ENCODE measurements around the gene SNX18.

GRCh38 chr5:54525692-54526091, 8.1 kb downstream of the SNX18 start:
- TF ChIP-seq CREB1 (IDR thresholded peaks at IDR 0.05; ENCODE audit: low read depth) (no peak), CEBPB (IDR thresholded peaks at IDR 0.05) (no peak), RAD21 (IDR thresholded peaks at IDR 0.05; ENCODE audit: low read depth) (no peak), EP300 (IDR thresholded peaks at IDR 0.05; ENCODE audit: borderline replicate concordance) (no peak), EGR1 (IDR thresholded peaks at IDR 0.05) (no peak), MAX (IDR thresholded peaks at IDR 0.05) (no peak), NFIC (IDR thresholded peaks at IDR 0.05) (no peak), YY1 (IDR thresholded peaks at IDR 0.05; ENCODE audit: low read depth) (no peak), ZBTB7A (IDR thresholded peaks at IDR 0.05; ENCODE audit: low read depth) (no peak), TCF12 (IDR thresholded peaks at IDR 0.05; ENCODE audit: low read depth) (no peak), TAF1 (IDR thresholded peaks at IDR 0.05; ENCODE audit: low read depth) (no peak), FOXM1 (IDR thresholded peaks at IDR 0.05; ENCODE audit: borderline replicate concordance, low read depth) (no peak)
- TF ChIP-seq, protein P1, sequence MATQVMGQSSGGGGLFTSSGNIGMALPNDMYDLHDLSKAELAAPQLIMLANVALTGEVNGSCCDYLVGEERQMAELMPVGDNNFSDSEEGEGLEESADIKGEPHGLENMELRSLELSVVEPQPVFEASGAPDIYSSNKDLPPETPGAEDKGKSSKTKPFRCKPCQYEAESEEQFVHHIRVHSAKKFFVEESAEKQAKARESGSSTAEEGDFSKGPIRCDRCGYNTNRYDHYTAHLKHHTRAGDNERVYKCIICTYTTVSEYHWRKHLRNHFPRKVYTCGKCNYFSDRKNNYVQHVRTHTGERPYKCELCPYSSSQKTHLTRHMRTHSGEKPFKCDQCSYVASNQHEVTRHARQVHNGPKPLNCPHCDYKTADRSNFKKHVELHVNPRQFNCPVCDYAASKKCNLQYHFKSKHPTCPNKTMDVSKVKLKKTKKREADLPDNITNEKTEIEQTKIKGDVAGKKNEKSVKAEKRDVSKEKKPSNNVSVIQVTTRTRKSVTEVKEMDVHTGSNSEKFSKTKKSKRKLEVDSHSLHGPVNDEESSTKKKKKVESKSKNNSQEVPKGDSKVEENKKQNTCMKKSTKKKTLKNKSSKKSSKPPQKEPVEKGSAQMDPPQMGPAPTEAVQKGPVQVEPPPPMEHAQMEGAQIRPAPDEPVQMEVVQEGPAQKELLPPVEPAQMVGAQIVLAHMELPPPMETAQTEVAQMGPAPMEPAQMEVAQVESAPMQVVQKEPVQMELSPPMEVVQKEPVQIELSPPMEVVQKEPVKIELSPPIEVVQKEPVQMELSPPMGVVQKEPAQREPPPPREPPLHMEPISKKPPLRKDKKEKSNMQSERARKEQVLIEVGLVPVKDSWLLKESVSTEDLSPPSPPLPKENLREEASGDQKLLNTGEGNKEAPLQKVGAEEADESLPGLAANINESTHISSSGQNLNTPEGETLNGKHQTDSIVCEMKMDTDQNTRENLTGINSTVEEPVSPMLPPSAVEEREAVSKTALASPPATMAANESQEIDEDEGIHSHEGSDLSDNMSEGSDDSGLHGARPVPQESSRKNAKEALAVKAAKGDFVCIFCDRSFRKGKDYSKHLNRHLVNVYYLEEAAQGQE (IDR thresholded peaks at IDR 0.05; ENCODE audit: low read depth): no peak

Data from Ishikawa (cell line).